ENCODE data around the gene ZNF462.
"Not testable (repeated sequence)": the region's sequence is repeated elsewhere in the genome, so short reads cannot be mapped to it uniquely, and the experiment has no call there.

The ZNF462 gene

GRCh38 chr9:106889061-106889590, 26.2 kb downstream of the ZNF462 start:
- Mint-ChIP-seq H3K9me3 (no peaks in the 10 kb centered on the region), H3K27me3 (no peaks in the 10 kb centered on the region), H3K27ac (no peak overlapping the region), H3K4me3 (no peak overlapping the region), H3K4me1 (no peaks in the 10 kb centered on the region), H3K36me3 (no peaks in the 10 kb centered on the region)
- ATAC-seq (replicated peaks) (no peak), DNase-seq (no peak)

- Mint-ChIP-seq H3K4me1 (no peaks in the 10 kb centered on the region), H3K27me3 (no peaks in the 10 kb centered on the region), H3K4me3 (no peak overlapping the region), H3K27ac (no peak overlapping the region), H3K36me3 (no peaks in the 10 kb centered on the region), H3K9me3 (no peaks in the 10 kb centered on the region)
- DNase-seq (no peak), ATAC-seq (replicated peaks) (no peak)
These were observed 27.6 kb downstream of the ZNF462 start for GRCh38 chr9:106890608-106891007.

GRCh38 chr9:106891286-106891685, 28.3 kb downstream of the ZNF462 start:
- no peak for ATAC-seq (replicated peaks)
- Mint-ChIP-seq H3K9me3 (no peaks in the 10 kb centered on the region), H3K27me3 (no peaks in the 10 kb centered on the region), H3K4me1 (no peaks in the 10 kb centered on the region), H3K27ac (no peak overlapping the region), H3K4me3 (no peak overlapping the region), H3K36me3 (no peaks in the 10 kb centered on the region)
- DNase-seq: no peak

GRCh38 chr9:106892632-106893031, 29.7 kb downstream of the ZNF462 start:
- Mint-ChIP-seq H3K36me3 (no peaks in the 10 kb centered on the region), H3K4me3 (no peak overlapping the region), H3K9me3 (no peaks in the 10 kb centered on the region), H3K27ac (no peak overlapping the region), H3K4me1 (no peaks in the 10 kb centered on the region), H3K27me3 (no peaks in the 10 kb centered on the region)
- no peak for ATAC-seq (replicated peaks)
- DNase-seq: no peak

GRCh38 chr9:106893088-106893487, 30.1 kb downstream of the ZNF462 start:
- no peaks in the 10 kb centered on the region for H3K9me3 Mint-ChIP-seq
- H3K4me1 Mint-ChIP-seq: no peaks in the 10 kb centered on the region
- no peak overlapping the region for H3K27ac Mint-ChIP-seq
- no peaks in the 10 kb centered on the region for H3K36me3 Mint-ChIP-seq
- DNase-seq (no peak), ATAC-seq (replicated peaks) (peak in 1 of 2 donors; percentile 57)
- H3K4me3 Mint-ChIP-seq: no peak overlapping the region
- H3K27me3 Mint-ChIP-seq: no peaks in the 10 kb centered on the region

- no peaks in the 10 kb centered on the region for H3K27me3 Mint-ChIP-seq
- DNase-seq (no peak), ATAC-seq (replicated peaks) (no peak)
- H3K27ac Mint-ChIP-seq: no peak overlapping the region
- H3K36me3 Mint-ChIP-seq: no peaks in the 10 kb centered on the region
- H3K9me3 Mint-ChIP-seq: peaks cover 7 to 20% of the 10 kb centered on the region in 2 donors
- no peaks in the 10 kb centered on the region for H3K4me1 Mint-ChIP-seq
- no peak overlapping the region for H3K4me3 Mint-ChIP-seq
These were observed 33.7 kb downstream of the ZNF462 start for GRCh38 chr9:106896695-106897094.

- peaks cover 8 to 21% of the 10 kb centered on the region in 2 donors for H3K9me3 Mint-ChIP-seq
- no peak overlapping the region for H3K4me3 Mint-ChIP-seq
- ATAC-seq (replicated peaks) (no peak), DNase-seq (no peak)
- no peaks in the 10 kb centered on the region for H3K27me3 Mint-ChIP-seq
- H3K27ac Mint-ChIP-seq: no peak overlapping the region
- H3K4me1 Mint-ChIP-seq: no peaks in the 10 kb centered on the region
- H3K36me3 Mint-ChIP-seq: no peaks in the 10 kb centered on the region
These were observed 34.3 kb downstream of the ZNF462 start for GRCh38 chr9:106897236-106897635.

GRCh38 chr9:106897751-106898150, 34.8 kb downstream of the ZNF462 start:
- no peaks in the 10 kb centered on the region for H3K27me3 Mint-ChIP-seq
- ATAC-seq (replicated peaks) (no peak), DNase-seq (no peak)
- H3K36me3 Mint-ChIP-seq: no peaks in the 10 kb centered on the region
- H3K27ac Mint-ChIP-seq: no peak overlapping the region
- no peak overlapping the region for H3K4me3 Mint-ChIP-seq
- H3K9me3 Mint-ChIP-seq: peaks cover 12 to 27% of the 10 kb centered on the region in 2 donors
- H3K4me1 Mint-ChIP-seq: no peaks in the 10 kb centered on the region

GRCh38 chr9:106900523-106900922, 37.6 kb downstream of the ZNF462 start:
- H3K27me3 Mint-ChIP-seq; H3K4me3 Mint-ChIP-seq; H3K4me1 Mint-ChIP-seq; H3K27ac Mint-ChIP-seq; ATAC-seq (replicated peaks); H3K36me3 Mint-ChIP-seq; DNase-seq: not testable (repeated sequence)
- H3K9me3 Mint-ChIP-seq: peaks cover 25 to 36% of the 10 kb centered on the region in 2 donors

- no peak overlapping the region for H3K4me3 Mint-ChIP-seq
- no peaks in the 10 kb centered on the region for H3K27me3 Mint-ChIP-seq
- no peaks in the 10 kb centered on the region for H3K4me1 Mint-ChIP-seq
- no peak overlapping the region for H3K27ac Mint-ChIP-seq
- peaks cover 20 to 22% of the 10 kb centered on the region in 2 donors for H3K9me3 Mint-ChIP-seq
- ATAC-seq (replicated peaks): no peak
- no peak for DNase-seq
- no peaks in the 10 kb centered on the region for H3K36me3 Mint-ChIP-seq
These were observed 43.2 kb downstream of the ZNF462 start for GRCh38 chr9:106906129-106906528.

- no peaks in the 10 kb centered on the region for H3K27me3 Mint-ChIP-seq
- no peak overlapping the region for H3K27ac Mint-ChIP-seq
- DNase-seq: no peak
- no peaks in the 10 kb centered on the region for H3K36me3 Mint-ChIP-seq
- H3K4me3 Mint-ChIP-seq: no peak overlapping the region
- ATAC-seq (replicated peaks): no peak
- H3K9me3 Mint-ChIP-seq: no peaks in the 10 kb centered on the region
- no peaks in the 10 kb centered on the region for H3K4me1 Mint-ChIP-seq
These were observed 49.0 kb downstream of the ZNF462 start for GRCh38 chr9:106911951-106912350.

- no peaks in the 10 kb centered on the region for H3K9me3 Mint-ChIP-seq
- H3K27me3 Mint-ChIP-seq: no peaks in the 10 kb centered on the region
- no peaks in the 10 kb centered on the region for H3K4me1 Mint-ChIP-seq
- DNase-seq (no peak), ATAC-seq (replicated peaks) (no peak)
- no peak overlapping the region for H3K4me3 Mint-ChIP-seq
- H3K27ac Mint-ChIP-seq: no peak overlapping the region
- no peaks in the 10 kb centered on the region for H3K36me3 Mint-ChIP-seq
These were observed 50.3 kb downstream of the ZNF462 start for GRCh38 chr9:106913276-106913675.

- no peak overlapping the region for H3K27ac Mint-ChIP-seq
- ATAC-seq (replicated peaks) (no peak), DNase-seq (no peak)
- H3K9me3 Mint-ChIP-seq: no peaks in the 10 kb centered on the region
- no peak overlapping the region for H3K4me3 Mint-ChIP-seq
- peaks cover 0 to 3% of the 10 kb centered on the region in 2 donors for H3K4me1 Mint-ChIP-seq
- H3K27me3 Mint-ChIP-seq: no peaks in the 10 kb centered on the region
- H3K36me3 Mint-ChIP-seq: no peaks in the 10 kb centered on the region
These were observed 52.9 kb downstream of the ZNF462 start for GRCh38 chr9:106915851-106916250.

GRCh38 chr9:106916466-106917235, 53.7 kb downstream of the ZNF462 start:
- H3K4me3 Mint-ChIP-seq: no peak overlapping the region
- no peak overlapping the region for H3K27ac Mint-ChIP-seq
- peaks cover 0 to 3% of the 10 kb centered on the region in 2 donors for H3K4me1 Mint-ChIP-seq
- no peaks in the 10 kb centered on the region for H3K27me3 Mint-ChIP-seq
- ATAC-seq (replicated peaks): no peak
- DNase-seq: no peak
- no peaks in the 10 kb centered on the region for H3K36me3 Mint-ChIP-seq
- no peaks in the 10 kb centered on the region for H3K9me3 Mint-ChIP-seq

- DNase-seq (no peak), ATAC-seq (replicated peaks) (no peak)
- Mint-ChIP-seq H3K36me3 (no peaks in the 10 kb centered on the region), H3K27ac (no peak overlapping the region), H3K4me3 (no peak overlapping the region), H3K9me3 (no peaks in the 10 kb centered on the region), H3K4me1 (peaks cover 0 to 3% of the 10 kb centered on the region in 2 donors), H3K27me3 (no peaks in the 10 kb centered on the region)
These were observed 56.0 kb downstream of the ZNF462 start for GRCh38 chr9:106918825-106919509.
